ENCODE measurements around the gene MROH2B.

Gene MROH2B

DNA sequence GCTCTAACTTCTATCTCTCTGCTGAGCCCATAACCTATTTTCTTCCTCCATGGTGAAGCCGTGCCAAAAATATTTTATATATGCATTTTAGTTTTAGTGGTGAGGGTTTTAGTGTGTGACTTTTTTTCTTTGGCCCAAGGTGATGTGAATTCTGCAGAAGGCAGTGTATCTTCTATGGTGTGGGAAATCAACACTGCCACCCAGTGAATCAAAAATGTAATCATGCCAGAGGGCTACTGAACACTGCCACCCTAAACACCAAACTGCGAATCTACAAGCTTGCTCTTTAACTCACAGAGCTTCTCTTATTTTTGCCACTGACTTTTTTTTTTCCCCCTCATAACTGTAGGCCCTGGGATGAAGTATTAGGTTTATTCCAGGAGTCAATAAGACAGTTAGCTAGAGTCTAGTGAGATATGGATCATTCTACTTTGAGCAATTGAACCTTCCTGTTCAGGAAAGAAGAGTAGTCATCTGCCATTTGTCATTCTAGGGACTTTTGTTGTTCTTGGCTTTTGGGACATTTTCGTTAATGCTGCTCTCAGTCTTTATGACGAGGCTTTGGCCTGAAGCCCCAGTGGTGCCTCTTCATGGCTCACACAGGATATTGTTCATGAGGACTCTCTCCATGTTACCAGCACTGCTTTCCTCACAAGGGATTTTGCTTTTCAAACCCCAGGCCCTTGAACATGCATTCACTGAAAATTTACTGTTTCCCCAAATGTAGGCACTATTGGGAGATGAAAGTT lies 108.8 kb downstream of the MROH2B start:
- no peak for DNase-seq

DNA sequence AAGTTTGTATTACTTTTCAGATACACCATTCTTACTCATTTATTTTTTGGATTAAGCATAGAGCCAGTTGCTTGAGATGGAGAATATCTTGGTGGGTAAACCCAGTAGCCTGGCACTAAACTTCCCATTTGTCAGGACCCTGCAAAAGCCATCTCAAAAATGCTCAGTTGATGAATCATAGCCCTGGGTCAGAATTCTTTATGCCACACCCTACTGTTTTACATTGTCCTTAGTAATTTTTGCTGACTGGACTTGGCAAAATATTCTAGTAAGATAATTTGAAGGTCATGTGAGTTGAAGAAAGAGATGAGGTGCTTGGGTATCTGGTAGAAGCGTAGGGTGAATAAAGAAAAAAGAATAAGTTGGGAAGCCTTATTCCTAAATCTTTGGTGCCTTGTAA lies 111.1 kb downstream of the MROH2B start:
- DNase-seq: no peak

DNA sequence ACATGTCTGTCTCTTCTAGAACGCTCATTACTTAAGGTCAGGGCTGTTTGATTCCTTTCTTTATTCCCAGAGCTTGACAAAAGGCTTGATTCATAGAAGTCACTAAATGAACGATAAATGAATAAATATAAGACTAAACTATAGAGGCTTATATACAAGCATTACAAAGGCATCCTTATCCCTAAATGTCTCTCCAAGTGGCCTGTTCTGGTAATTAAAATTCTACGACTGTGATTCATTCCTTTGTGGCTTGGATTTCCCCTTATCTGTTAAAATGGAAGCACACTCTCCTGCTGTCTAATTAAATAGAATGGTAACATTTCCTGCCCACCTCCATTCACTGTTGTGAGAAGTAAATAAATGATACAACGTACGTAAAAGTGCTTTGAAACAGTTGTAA lies 112.3 kb downstream of the MROH2B start:
- DNase-seq: no peak

DNA sequence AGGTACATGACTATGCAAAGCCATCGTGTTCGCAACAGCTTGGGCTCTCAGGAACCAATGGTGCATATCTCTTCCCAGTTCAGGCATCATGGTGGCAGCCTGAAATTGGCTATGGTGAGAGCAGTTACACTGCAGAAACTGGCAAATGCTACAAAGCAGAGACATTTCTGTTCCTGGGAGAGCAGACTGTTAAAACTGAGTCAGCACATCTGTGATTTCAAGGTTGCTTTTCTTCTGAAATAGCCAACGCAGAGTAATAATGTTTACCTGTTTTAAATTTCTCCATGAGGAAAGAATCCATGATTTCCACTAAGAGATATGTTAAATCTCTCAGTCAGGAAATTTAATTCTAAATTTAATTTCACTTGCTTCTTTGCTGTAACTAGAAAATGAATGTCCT lies 114.1 kb downstream of the MROH2B start:
- DNase-seq: no peak

DNA sequence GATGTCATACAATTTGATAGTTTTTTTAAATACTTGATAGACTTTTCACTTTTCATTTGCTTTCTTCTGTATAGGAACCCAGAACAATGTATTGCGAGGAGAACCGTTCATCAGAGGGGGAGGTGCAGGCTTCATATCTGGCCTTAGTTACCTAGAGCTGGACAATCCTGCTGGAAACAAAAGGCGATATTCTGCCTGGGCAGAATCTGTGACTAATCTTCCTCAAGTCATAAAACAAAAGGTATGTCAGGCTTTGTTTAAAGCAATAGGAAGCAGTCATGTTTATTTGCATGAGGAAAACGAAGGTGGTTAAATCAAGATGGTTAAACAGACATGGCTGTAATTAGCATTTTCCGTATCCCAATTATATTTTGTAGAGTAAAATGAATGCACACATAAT lies 115.8 kb downstream of the MROH2B start:
- DNase-seq: no peak

All from suppressor macrophage treated with lipopolysaccharide for 4 hours (primary cell).